Stimulated activated CD4-positive, alpha-beta T cell treated with anti-CD3 and anti-CD28 coated beads, Interleukin-4, amount 100 ng/mL, for 1 hour (primary cell): ENCODE measurements around the gene CTDSPL2.
A peak's percentile ranks its signal among the peaks of the same experiment; 100 is the strongest.
"Not testable (repeated sequence)": the region's sequence is repeated elsewhere in the genome, so short reads cannot be mapped to it uniquely, and the experiment has no call there.

Experiments
- DNase-seq: peaks from one replicate; pipeline ENCODE4 v3.0.0-alpha.2; 2020

CTDSPL2 gene

DNA sequence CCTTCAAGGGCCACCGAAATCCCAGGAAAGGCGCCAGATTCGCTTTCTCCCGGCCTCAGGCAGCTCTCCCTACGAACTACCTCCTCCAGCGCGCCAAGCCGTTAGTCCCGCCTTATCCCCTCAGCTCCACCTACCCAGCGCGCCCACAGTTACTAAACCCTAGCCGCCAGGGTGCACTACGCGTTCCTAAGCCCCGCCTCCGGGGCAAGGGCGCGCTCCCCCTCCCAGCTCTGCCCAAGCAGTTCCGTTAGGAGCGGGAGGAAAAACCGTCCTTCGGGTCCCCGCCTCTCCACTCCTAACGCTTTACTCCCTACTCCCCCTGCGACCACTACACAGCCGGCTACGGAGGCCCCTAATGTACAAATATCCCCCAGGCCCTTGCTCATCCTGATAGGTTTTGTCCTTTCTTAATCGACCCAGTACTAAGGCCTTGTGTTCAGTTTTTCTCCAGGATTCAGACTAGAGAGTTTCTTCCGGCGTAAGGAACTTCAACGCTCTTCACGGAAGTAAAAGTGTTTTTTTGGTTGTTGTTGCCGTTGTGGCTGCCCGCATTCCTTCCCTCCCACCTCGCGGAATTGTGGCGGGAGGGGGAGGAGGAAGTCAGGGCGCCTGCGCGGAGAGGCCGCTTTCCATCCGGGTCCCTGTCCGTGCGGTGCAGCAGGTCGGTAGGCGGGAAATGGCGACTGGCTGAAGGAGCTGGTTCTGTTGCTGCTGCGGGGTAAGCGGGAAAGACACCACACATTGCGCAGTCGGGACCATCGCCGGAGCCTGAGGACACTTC is at the start of gene CTDSPL2:
Gene CTDSPL2, plus strand, starts transcription at position 655 of the 781 bp plus-strand sequence. CDS start 31,386 bp downstream, outside the sequence.
- DNase-seq, result peak; percentile 92

DNA sequence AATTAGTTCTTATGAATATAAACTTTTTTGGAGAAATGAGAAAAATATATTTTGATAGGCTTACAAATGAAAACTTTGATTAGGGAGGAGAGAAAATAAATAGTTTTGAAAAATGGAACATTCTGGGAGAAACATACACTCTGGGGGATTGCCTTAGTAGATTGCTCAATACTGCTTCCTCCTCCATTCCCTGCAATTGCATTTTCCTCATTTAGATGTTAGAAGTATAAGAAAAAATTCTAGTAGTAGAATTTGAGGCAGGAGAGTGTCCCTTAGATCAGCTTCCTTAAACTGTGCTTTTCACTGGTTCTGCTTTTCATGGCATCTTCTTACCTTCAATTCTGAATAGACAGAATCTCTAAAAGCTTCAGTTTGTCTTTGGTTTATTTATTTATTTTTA is 46.2 kb upstream of the CTDSPL2 start:
- no peak for DNase-seq

GRCh38 chr15:44385344-44385942 is 42.0 kb upstream of the CTDSPL2 start:
- no peak for DNase-seq

DNA sequence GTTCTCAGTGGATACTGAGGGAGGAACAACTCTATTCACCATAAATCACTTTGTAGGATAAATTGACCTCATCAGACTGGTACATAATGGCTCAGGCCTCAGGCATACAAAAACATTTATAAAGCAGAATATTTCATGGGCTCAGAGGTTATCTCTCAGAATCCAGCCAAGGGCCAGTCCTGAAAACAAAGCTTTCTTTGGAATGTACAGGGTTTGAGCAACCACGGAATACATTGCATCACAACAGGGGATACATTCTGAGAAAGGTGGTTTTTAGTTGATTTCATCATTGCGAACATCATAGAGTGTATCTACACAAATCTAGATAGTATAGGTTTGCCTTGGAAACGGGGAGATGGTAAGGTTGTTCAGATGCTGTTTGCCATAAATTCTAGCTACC is 33.4 kb upstream of the CTDSPL2 start:
- no peak for DNase-seq

GRCh38 chr15:44394562-44394961 is 32.9 kb upstream of the CTDSPL2 start:
- no peak for DNase-seq

GRCh38 chr15:44397869-44398268 is 29.6 kb upstream of the CTDSPL2 start:
- DNase-seq, result no peak

DNA sequence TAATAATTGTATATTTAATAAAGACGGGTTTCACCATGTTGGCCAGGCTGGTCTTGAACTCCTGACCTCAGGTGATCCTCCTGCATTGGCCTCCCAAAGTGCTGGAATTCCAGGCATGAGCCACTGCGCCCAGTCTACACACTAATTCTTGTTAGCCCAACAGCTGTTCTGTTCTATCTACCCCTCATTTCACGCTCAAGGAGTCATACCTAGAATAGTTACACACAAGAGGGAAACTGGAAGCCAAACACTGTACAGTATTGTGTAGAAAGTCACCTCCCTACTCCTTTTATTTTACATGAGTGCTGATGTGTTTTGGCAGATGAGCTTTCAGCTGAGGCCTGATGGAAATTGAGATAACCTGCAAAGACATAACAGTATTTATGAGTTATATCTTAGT is 13.4 kb upstream of the CTDSPL2 start:
- DNase-seq, result no peak

- DNase-seq, result no peak
These were observed 611 bp downstream of the CTDSPL2 start for GRCh38 chr15:44427756-44428724.

- no peak for DNase-seq
These were observed 8.7 kb downstream of the CTDSPL2 start for GRCh38 chr15:44435893-44436667.

DNA sequence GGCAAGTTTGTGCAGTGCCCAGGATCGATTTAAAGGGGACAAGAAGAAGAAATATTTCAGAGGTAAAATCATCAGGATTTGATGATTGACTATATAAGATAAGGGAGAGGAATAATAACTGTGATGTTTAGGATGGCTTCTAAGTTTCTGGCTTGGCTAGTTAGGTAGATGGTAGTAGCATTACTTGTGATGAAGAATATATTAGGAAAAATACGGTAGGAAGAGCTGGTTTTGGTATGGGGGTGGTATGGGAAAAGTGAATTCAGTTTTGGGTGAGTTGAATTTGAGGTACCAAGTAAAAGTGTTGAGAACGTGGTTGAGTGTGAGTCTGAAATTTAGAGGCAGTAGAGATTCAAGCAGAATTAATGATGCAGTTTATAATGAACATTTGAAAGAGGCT is 11.0 kb downstream of the CTDSPL2 start:
- DNase-seq, result no peak

DNA sequence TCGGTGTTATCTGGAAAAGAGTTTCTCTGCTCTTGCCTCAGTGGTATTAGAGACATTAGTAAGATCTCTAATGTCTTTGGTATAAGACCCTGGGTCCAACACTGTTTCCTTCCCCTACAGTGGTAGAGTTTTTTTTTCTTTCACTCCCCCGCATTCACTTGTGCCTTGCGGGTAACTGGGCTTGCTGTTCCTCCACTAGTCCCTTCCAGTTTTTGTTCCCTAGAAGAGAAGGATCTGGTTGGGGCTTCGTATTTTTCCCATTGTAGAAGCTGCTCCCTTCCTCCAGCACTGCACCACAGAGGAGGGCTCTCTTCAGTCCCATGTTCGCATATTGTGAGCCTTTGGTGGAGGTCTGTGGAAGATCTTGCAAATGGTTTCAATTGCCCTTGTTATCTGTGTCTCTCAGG is 13.7 kb downstream of the CTDSPL2 start:
- no peak for DNase-seq

- DNase-seq, result no peak
These were observed 16.1 kb downstream of the CTDSPL2 start for GRCh38 chr15:44443515-44443914.

GRCh38 chr15:44447772-44448376 is 20.4 kb downstream of the CTDSPL2 start:
- DNase-seq, result no peak

GRCh38 chr15:44450172-44450571 is 22.7 kb downstream of the CTDSPL2 start:
- DNase-seq, result no peak

DNA sequence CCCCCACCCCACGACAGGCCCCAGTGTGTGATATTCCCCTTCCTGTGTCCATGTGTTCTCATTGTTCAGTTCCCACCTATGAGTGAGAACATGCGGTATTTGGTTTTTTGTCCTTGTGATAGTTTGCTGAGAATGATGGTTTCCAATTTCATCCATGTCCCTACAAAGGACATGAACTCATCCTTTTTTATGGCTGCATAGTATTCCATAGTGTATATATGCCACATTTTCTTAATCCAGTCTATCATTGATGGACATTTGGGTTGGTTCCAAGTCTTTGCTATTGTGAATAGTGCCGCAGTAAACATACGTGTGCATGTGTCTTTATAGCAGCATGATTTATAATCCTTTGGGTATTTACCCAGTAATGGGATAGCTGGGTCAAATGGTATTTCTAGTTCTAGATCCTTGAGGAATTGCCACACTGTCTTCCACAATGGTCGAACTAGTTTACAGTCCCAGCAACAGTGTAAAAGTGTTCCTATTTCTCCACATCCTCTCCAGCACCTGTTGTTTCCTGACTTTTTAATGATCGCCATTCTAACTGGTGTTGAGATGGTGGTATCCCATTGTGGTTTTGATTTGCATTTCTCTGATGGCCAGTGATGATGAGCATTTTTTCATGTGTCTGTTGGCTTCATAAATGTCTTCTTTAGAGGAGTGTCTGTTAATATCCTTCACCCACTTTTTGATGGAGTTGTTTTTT is 26.3 kb downstream of the CTDSPL2 start:
- DNase-seq, result not testable (repeated sequence)

DNA sequence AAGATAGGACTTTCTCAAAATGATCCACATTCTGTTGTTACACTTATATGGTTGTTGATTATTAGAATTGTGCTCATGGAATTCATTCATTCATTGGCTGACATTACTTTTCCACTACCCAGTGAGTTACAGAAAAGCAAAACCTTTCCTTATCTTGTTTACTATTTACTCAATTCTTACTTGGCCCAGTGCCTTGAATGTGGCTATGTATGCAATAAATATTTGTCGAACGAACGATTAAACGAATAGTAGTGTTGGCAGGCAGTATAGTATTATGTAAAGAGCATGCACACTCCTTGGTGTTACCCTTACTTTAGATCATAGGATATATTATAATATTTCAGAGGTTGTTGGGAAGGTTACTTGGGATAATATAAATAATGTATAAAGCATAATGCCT is 31.0 kb downstream of the CTDSPL2 start:
- no peak for DNase-seq

- DNase-seq, result no peak
These were observed 41.4 kb downstream of the CTDSPL2 start for GRCh38 chr15:44468709-44469385.

GRCh38 chr15:44471885-44472455 is 44.5 kb downstream of the CTDSPL2 start:
- DNase-seq, result no peak

- no peak for DNase-seq
These were observed 51.9 kb downstream of the CTDSPL2 start for GRCh38 chr15:44479343-44479742.

- DNase-seq, result no peak
These were observed 54.7 kb downstream of the CTDSPL2 start for GRCh38 chr15:44482090-44482489.
